IPS DF 6.9 (cell line): ENCODE data around the gene SYPL2.
A peak's percentile ranks its signal among the peaks of the same experiment; 100 is the strongest.

Experiments used
- DNase-seq: peaks from one replicate; pipeline ENCODE4 v3.0.0-alpha.2; 2013; ENCODE audit warnings: low read depth, low spot score
- H3K27ac ChIP-seq: one replicate; pipeline ENCODE4 v1.5.1; 2013; ENCODE audit warnings: low read length, control low read depth
- H3K27me3 ChIP-seq: 2 replicates; pipeline ENCODE4 v1.6.1; 2013; ENCODE audit warnings: mild to moderate bottlenecking, low read length; ENCODE audit not compliant: control insufficient read depth, insufficient read depth
- H3K36me3 ChIP-seq: 2 replicates; pipeline ENCODE4 v1.6.1; 2013; ENCODE audit warnings: low read length; ENCODE audit not compliant: control insufficient read depth, insufficient read depth
- H3K4me1 ChIP-seq: 2 replicates; pipeline ENCODE4 v1.6.1; 2013; ENCODE audit warnings: low read length; ENCODE audit not compliant: control insufficient read depth, insufficient read depth
- H3K4me3 ChIP-seq: 2 replicates; pipeline ENCODE4 v1.5.1; 2013; ENCODE audit warnings: mild to moderate bottlenecking, low read length
- H3K9me3 ChIP-seq: 2 replicates; pipeline ENCODE4 v1.6.1; 2013; ENCODE audit warnings: low read length, inconsistent platforms; ENCODE audit not compliant: control insufficient read depth, insufficient read depth
- WGBS: extraction: QIAGEN DNeasy Blood & Tissue Kit; methylation state at CpG from one replicate; pipeline ENCODE4 v1.1.7; 2013; ENCODE audit warnings: mixed read lengths, missing lambda C conversion rate; ENCODE audit not compliant: insufficient read length, insufficient coverage; 5-methylcytosine and 5-hydroxymethylcytosine counted together

The SYPL2 gene

GRCh38 chr1:109466452-109467300, at the start of gene SYPL2:
SYPL2 (plus strand) TSS chr1:109466546; CDS start chr1:109466844, 298 bp downstream.
- DNase-seq: no peak

GRCh38 chr1:109423498-109423897, 42.8 kb upstream of the SYPL2 start:
- H3K27me3 ChIP-seq: no peaks in the 10 kb centered on the region
- H3K9me3 ChIP-seq: no peaks in the 10 kb centered on the region
- no peaks in the 10 kb centered on the region for H3K36me3 ChIP-seq
- no peak overlapping the region for H3K27ac ChIP-seq
- H3K4me3 ChIP-seq: no peak overlapping the region
- H3K4me1 ChIP-seq: no peaks in the 10 kb centered on the region
- WGBS: 100% methylated on average over 1 of the region's 2 CpGs
- no peak for DNase-seq

More at GRCh38 chr1:109466452-109467300, at the start of gene SYPL2:
- Histone ChIP-seq H3K36me3 (no peaks in the 10 kb centered on the region), H3K27me3 (peaks cover 13% of the 10 kb centered on the region; the same call in 1 of the 2 replicates), H3K4me1 (no peaks in the 10 kb centered on the region), H3K4me3 (peak within 1 kb of the TSS; percentile 70; the same call in 1 of the 2 replicates), H3K27ac (no peak within 1 kb of the TSS), H3K9me3 (no peaks in the 10 kb centered on the region)
- no CpG with 5 or more reads among the region's 88 CpGs for WGBS

- no peaks in the 10 kb centered on the region for H3K27me3 ChIP-seq
- no peak for DNase-seq
- no peaks in the 10 kb centered on the region for H3K36me3 ChIP-seq
- H3K4me3 ChIP-seq: peak overlapping the region; percentile 99
- no peak overlapping the region for H3K27ac ChIP-seq
- no peaks in the 10 kb centered on the region for H3K4me1 ChIP-seq
- WGBS: no CpG with 5 or more reads among the region's 32 CpGs
- no peaks in the 10 kb centered on the region for H3K9me3 ChIP-seq
Measured at GRCh38 chr1:109425391-109426280, 40.7 kb upstream of the SYPL2 start.

GRCh38 chr1:109426281-109427170, 39.8 kb upstream of the SYPL2 start, which contains the start of gene PSMA5:
PSMA5 (minus strand) TSS chr1:109426448; CDS start chr1:109426330, 118 bp downstream.
- Histone ChIP-seq H3K27ac (no peak within 1 kb of the TSS), H3K4me1 (no peaks in the 10 kb centered on the region), H3K27me3 (no peaks in the 10 kb centered on the region), H3K36me3 (no peaks in the 10 kb centered on the region), H3K4me3 (peak within 1 kb of the TSS; percentile 99), H3K9me3 (no peaks in the 10 kb centered on the region)
- peak; percentile 96 for DNase-seq
- no CpG with 5 or more reads among the region's 50 CpGs for WGBS

GRCh38 chr1:109427171-109427467, 39.2 kb upstream of the SYPL2 start:
- H3K9me3 ChIP-seq: no peaks in the 10 kb centered on the region
- WGBS: no CpG with 5 or more reads among the region's 7 CpGs

GRCh38 chr1:109432336-109432735, 34.0 kb upstream of the SYPL2 start:
- Histone ChIP-seq H3K27me3 (no peaks in the 10 kb centered on the region), H3K36me3 (no peaks in the 10 kb centered on the region), H3K4me1 (no peaks in the 10 kb centered on the region), H3K27ac (no peak overlapping the region), H3K4me3 (no peak overlapping the region), H3K9me3 (no peaks in the 10 kb centered on the region; the same call in 1 of the 2 replicates)
- DNase-seq: no peak

More at GRCh38 chr1:109427171-109427467, 39.2 kb upstream of the SYPL2 start:
- peak overlapping the region; percentile 99; the same call in 1 of the 2 replicates for H3K4me3 ChIP-seq
- no peaks in the 10 kb centered on the region for H3K36me3 ChIP-seq
- DNase-seq: no peak
- no peaks in the 10 kb centered on the region for H3K4me1 ChIP-seq
- H3K27ac ChIP-seq: no peak overlapping the region
- no peaks in the 10 kb centered on the region for H3K27me3 ChIP-seq

GRCh38 chr1:109433322-109433721, 33.0 kb upstream of the SYPL2 start:
- H3K4me3 ChIP-seq: no peak overlapping the region
- H3K27me3 ChIP-seq: no peaks in the 10 kb centered on the region
- no CpG with 5 or more reads among the region's 1 CpG for WGBS
- H3K4me1 ChIP-seq: no peaks in the 10 kb centered on the region
- no peak overlapping the region for H3K27ac ChIP-seq
- no peak for DNase-seq
- H3K9me3 ChIP-seq: no peaks in the 10 kb centered on the region; the same call in 1 of the 2 replicates
- H3K36me3 ChIP-seq: no peaks in the 10 kb centered on the region

GRCh38 chr1:109434484-109434883, 31.9 kb upstream of the SYPL2 start:
- WGBS: no CpG with 5 or more reads among the region's 1 CpG
- Histone ChIP-seq H3K27me3 (no peaks in the 10 kb centered on the region), H3K36me3 (no peaks in the 10 kb centered on the region), H3K4me3 (no peak overlapping the region), H3K9me3 (no peaks in the 10 kb centered on the region; the same call in 1 of the 2 replicates), H3K4me1 (no peaks in the 10 kb centered on the region), H3K27ac (no peak overlapping the region)
- no peak for DNase-seq

- H3K9me3 ChIP-seq: no peaks in the 10 kb centered on the region; the same call in 1 of the 2 replicates
- H3K4me1 ChIP-seq: no peaks in the 10 kb centered on the region
- no peaks in the 10 kb centered on the region for H3K27me3 ChIP-seq
- H3K36me3 ChIP-seq: no peaks in the 10 kb centered on the region
- no peak overlapping the region for H3K27ac ChIP-seq
- DNase-seq: no peak
- no peak overlapping the region for H3K4me3 ChIP-seq
- WGBS: no CpG with 5 or more reads among the region's 3 CpGs
Measured at GRCh38 chr1:109438798-109439297, 27.5 kb upstream of the SYPL2 start.
